GM18526 (cell line): Measurements from ENCODE around the gene ARF5.

Experiments used
- POLR2A ChIP-seq: IDR thresholded peaks from 3 replicates; pipeline ENCODE4 v1.6.1; 2011; ENCODE audit not compliant: insufficient read length; ENCODE audit errors: extremely low read depth

Gene ARF5

DNA sequence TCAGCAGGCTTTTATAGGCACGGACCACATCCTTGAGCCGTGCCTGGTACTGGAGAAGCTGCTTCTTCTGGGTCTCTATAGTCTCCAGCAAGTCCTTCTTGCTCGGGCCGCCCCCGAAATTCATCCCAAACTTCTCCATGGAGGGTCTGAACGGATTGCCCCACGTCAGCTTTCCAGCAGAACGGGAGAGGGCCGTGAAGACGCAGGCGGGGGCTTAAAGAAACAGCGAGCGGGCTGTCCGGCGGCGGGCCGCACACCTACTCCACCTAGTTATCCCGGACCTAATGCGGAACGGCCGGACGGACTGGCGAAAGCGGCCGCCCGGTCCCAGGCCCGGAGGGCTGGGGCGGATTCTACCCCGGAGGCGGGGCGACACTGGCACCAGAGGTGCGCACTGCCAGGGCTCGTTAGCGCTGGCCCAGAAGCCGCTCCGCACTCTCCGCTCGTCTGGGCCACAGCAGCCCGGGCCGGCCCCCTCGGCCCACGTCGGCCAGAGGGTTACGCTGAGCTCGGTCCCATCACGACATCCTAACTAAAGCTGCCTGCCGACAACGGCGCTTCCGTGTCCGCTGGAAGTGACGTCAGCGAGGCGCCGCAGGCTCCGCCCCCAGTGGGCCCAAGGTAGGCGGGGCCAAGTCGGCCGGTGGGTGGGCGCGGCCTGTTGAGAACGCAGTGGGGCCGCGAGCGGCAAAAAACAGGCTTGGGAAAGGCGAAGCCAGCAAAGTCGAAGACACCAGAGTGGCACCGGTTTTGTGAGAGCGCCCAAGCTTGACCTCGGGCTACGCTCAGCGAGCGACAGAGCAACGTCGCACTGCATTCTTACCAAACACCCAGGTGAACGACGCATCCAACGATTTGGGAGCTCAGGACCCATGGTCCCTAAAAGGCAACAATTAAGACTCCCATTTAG, 2.9 kb upstream of the ARF5 start, which contains the start of gene GCC1:
Gene GCC1 (minus strand): TSS at position 553 of the 910 bp plus-strand sequence. CDS start 414 bp downstream, at position 139.
- peak; percentile 94 for TF ChIP-seq POLR2A

DNA sequence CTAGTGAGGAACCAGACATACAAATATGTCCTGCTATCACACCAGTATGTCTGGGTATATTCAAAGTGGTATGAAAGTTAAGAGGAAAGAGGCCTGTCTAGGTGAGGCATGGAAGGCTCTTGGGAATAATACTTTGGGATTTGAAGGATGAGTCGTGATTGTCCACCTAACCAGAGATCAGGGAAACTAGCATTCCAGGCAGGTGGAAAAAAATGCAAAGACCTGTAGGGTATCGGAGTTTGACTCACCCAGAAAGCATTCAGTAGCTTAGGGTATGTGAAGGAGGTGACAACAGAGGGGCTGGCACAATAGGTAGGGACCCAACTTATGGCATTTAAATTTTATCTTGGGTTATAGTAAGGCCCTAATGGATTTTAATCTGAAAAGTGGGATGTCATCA, 1.9 kb upstream of the ARF5 start:
- TF ChIP-seq POLR2A = no peak

DNA sequence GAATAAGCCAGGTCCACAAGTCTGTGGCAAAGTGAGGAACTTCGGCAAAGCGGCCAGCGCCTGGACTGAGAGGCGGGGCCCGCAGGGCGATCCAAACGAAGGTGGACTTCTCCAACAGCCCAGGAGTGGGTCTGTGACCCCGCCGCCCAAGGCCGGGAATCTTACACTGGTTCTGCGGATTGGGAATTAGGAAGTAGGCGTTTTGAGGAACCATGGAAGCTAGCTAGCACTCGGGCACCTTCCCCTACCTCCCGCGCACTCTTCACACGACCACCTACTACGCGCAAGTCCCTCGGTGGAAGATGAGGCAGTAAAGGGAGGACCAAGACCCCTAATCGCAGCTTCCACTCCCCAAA, 570 bp upstream of the ARF5 start:
- no peak for TF ChIP-seq POLR2A

DNA sequence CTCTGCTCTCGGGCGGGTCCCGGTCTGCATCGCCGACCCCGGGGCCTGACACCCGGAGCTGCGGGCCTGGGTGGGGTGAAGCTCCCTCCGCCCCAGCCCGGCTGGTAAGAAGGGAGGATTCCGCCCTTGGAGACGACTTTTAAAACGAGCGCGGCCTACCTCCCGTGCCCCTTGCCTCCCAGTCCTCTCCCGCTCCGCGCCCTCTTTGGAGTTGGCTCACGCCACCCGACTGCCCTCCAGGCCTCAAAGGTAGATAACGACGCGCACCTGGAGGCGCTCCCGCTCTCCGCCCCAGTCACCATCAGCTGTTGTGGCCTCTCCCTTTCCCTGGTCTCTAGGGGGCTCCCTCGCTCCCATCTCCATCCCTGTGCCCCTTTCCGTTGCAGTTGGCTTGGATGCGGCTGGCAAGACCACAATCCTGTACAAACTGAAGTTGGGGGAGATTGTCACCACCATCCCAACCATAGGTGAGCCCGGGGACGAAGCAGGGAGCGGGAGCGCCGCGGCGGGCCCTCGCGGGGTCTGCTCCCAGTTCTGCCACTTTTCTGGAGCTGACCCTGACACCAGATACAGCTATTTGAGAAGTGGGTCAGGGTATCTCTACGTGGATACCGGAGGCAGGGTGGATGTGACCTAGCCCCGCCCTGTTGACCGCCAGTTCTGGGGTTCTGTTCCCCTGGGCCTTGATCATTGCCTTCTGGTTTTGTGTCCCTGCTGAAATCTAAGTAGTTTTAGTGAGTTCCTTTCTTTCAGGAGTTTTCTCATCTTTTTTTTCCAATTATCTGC, 679 bp downstream of the ARF5 start:
- no peak for TF ChIP-seq POLR2A

DNA sequence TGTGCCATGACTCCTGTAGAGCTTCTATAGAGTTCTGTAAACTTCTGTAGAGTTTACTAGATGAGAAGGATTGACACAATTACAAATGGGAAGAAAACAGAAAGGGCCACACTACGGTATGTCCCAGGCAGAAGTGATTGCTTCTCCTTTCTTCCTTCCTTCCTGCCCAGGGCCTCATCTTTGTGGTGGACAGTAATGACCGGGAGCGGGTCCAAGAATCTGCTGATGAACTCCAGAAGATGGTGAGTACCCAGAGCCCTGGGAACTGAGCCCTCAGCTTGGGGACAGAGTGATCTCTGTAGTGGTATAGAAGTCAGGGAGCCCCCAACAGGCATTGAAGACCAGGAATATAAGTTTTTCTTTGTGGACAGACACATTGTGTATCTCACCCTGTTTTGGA, 1.7 kb downstream of the ARF5 start:
- TF ChIP-seq POLR2A = no peak

DNA sequence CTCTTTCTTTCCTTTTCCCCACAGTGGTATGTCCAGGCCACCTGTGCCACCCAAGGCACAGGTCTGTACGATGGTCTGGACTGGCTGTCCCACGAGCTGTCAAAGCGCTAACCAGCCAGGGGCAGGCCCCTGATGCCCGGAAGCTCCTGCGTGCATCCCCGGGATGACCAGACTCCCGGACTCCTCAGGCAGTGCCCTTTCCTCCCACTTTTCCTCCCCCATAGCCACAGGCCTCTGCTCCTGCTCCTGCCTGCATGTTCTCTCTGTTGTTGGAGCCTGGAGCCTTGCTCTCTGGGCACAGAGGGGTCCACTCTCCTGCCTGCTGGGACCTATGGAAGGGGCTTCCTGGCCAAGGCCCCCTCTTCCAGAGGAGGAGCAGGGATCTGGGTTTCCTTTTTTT, 3.0 kb downstream of the ARF5 start:
- no peak for TF ChIP-seq POLR2A

DNA sequence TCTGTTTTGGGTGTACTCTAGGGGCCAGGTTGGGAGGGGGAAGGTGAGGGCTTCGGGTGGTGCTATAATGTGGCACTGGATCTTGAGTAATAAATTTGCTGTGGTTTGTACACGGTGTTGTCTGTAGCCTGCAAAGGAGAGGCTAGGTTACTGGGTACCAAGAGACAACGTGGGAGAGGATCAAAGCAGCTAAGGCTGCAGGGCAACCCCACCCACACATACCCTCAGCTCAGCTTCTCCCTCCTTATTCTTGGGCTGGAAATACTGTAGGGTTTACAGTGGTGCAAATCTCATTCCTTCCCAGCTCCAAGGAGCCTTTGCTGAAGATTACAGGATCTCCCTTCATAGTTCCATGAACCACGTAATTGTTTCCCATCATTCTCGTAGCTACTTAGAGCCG, 3.4 kb downstream of the ARF5 start:
- TF ChIP-seq POLR2A = no peak

DNA sequence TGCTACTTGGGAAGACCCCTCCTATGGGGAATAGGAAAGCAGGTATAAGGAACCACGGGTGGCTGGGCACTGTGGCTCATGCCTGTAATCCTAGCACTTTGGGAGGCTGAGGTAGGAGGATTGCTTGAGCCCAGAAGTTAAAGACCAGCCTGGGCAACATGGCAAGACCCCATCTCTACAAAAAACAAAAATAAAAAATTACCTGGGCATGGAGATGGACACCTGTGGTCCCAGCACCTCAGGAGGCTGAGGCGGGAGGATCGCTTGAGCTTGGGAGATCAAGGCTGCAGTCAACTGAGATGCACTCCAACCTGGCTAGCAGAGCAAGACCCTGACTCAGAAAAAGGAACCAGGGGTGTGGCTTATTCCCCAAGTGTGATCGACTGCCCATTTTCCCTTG, 4.3 kb downstream of the ARF5 start:
- TF ChIP-seq POLR2A = no peak

DNA sequence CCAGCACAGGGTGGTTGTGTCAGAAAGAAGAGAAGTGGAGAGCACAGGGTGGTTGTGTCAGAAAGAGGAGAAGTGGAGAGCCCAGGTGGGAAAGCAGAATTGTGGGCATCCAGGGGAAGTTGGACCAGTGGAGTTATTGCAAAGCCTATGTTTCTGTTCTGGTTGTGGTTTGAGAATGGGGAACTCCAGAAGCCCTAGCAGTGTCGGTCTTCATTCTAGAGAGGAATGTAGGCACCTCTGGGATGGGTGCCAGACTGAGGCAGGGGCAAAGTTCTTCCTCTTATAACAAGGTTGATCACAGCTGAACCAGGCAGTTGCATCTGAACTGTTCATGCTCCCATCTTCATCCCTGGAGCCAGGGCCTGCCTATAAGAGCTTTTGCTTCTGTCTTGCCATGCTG, 6.3 kb downstream of the ARF5 start:
- TF ChIP-seq POLR2A = no peak

DNA sequence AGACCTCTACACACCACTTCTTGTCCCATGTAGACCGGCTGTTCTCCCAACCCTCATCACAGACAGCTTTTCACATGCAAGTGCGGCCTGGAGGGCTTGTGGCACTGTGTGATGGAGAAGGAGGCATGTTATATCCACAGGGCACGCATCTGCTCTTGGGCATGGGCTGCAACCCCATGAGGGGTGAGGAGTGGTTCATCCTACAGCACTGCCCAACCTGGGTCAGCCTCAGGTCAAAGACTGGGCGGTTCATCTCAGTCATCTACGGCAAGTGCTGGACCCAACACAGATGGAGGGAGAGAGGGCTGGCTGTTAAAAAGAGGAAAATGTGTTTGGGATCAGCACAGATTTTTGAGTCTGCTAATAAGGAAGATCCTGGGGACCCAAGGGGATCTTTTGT, 7.5 kb downstream of the ARF5 start:
- TF ChIP-seq POLR2A = no peak

DNA sequence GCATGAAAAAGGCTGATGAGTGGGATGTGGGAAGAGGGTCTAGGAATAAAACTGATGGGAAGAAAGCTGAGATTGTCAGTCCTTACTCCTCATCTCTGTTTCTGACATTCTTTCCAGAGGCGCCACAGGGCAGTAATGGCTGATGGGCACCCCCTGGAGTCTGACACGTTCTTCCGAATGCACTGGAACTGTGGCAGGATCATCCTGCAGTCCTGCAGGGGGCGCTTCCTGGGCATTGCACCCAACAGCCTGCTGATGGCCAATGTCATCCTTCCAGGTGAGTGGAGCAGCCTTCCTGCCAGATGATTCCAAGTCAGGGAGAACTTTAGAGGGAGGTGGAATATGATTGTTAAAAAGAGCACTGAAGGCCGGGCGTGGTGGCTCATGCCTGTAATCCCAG, 10.1 kb downstream of the ARF5 start:
- no peak for TF ChIP-seq POLR2A

DNA sequence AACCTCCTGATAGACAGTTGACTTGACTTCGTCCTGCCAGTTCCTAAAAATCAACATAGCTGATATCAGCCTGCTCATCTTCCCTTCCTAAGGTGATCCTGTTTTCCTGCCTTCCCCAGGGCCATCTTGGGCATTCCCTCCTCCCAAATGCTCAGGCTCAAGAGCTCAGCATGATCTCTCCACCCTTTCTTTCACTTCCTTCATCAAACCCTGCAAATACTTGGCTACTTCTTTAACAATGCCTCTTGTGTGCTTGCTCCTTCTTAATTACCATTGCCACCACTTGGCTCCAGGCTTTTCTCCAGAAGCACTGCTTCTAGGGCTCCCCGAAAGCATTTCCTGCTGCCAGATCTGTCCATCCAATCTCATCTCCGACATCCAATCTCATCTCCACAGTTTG, 12.7 kb downstream of the ARF5 start:
- TF ChIP-seq POLR2A = no peak

DNA sequence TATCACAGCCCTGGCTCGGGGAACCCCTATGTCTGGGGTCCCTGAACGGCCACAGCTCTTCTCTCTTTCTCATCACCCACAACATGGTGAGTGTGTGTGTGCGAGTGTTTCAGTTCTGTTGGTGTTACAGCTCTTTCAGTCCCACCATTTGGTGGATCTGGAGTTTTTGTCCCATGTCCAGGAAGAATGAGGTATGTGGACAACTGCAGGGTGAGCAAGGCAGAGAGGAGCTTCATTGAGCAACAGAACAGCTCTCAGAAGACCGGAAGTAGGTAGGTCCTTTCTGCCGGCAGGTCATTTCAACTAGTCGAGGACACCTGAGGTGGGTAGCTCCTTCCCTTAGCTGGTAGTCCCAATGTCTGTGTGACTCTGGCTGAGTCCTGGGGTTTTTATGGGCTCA, 20.2 kb downstream of the ARF5 start:
- no peak for TF ChIP-seq POLR2A

DNA sequence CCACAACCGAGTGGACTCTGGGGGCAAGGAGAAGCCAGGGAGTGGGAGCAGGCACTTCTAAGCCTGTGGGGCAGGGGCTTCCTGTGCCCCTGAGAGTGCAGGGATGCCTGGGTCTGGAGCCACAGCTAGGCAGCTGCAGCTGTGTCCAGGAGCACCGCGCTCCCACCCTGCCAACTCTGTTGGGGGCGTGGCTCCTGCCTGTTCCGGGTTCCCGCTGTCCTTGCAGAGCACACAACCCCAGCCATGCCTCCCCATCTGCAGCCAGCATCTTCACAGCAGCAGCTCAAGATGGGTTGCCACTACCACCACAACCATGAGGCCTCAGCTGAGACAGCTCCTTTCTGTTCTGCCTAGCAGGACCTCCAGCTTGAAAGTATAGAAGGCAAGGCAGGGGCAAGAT, 21.1 kb downstream of the ARF5 start:
- TF ChIP-seq POLR2A = no peak

DNA sequence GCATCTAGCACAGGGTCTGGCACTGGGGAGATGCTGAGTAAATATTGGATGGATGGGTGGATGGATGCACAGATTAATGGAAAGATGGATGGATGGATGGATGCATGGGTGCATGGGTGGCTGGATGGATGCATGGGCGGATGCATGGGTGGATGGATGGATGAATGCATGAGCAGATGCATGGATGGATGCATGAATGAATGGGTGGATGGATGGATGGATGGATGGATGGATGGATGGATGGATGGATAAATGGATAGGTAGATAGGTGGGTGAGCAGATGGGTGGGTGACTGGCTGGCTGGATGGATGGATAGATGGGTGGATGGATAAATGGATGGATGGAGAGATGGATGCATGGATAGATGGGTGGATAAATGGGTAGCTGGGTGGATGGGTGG, 24.1 kb downstream of the ARF5 start:
- no peak for TF ChIP-seq POLR2A

DNA sequence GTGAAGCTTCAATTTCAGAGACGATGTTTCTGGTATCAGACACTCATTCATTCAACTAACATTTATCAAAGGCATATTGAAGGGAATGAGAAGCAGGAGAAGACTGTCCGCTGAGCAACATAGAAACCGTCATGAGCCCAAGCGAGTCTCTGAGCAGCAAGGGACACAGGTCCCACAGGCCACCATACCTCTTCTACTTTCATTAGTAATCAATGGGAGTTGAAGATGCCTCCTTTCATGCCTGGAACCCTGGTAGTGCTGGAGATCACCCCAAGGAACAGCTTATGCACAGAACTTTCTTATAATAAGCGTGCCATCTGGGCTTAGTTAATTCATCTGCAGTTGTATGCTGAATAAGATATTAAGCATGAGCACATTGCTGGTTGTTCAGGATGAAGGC, 28.5 kb downstream of the ARF5 start:
- no peak for TF ChIP-seq POLR2A

DNA sequence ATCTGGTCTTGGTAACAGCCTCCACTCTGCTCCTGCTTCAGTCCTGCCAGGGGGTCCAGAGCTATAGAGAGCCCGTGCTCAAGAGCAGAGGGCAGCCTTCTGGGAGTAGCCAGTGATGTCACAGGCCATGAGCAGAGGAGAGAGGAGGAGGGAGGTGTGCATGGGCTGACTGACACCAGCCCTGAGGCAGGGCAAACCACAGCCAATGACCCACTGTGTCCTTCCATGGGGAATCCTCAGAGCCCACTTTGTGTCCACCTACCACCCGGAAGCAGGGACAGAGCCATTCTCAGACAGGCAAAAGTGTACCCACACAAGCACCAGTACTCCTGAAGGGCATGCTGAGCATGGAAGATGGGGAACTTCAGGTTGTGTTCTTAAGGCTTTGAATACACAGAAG, 29.8 kb downstream of the ARF5 start, which contains the start of gene PAX4:
Gene PAX4 (minus strand): TSS at position 101 of the 400 bp plus-strand sequence. CDS start 2,214 bp downstream, outside the sequence.
- TF ChIP-seq POLR2A = no peak

DNA sequence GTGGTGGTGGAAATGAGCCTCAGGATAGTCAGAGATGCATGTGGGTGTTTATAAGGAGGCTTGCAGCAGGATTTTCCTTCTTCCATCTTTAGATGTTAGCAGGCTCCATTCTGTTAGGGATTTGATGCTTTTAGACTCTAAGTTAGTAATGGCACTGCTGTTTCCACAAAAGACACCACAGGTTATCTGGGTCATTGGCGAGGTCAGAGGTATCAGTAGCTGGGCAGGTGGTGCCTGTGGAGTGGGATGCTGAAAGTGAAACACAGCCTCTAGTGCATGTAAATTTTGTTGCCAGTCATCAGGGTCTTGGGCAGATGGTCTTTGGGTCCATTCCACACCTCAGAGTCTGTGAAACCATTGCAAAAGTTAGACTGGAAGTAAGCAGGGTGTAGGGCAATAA, 30.6 kb downstream of the ARF5 start:
- TF ChIP-seq POLR2A = no peak
